Stimulated activated CD8-positive, alpha-beta memory T cell treated with anti-CD3 and anti-CD28 coated beads, Interleukin-2, amount 100 ng/mL, for 48 hours (primary cell): ENCODE results near the gene DAB2.

Experiments
- DNase-seq, 2 donors: peaks; one replicate each; pipeline ENCODE4 v3.0.0-alpha.2; 2020; ENCODE audit warnings: low read depth in 2 of 2

DAB2 gene

GRCh38 chr5:39447968-39448367 is 23.2 kb upstream of the DAB2 start:
- DNase-seq: no peak

GRCh38 chr5:39447059-39447458 is 22.3 kb upstream of the DAB2 start:
- DNase-seq: no peak

DNA sequence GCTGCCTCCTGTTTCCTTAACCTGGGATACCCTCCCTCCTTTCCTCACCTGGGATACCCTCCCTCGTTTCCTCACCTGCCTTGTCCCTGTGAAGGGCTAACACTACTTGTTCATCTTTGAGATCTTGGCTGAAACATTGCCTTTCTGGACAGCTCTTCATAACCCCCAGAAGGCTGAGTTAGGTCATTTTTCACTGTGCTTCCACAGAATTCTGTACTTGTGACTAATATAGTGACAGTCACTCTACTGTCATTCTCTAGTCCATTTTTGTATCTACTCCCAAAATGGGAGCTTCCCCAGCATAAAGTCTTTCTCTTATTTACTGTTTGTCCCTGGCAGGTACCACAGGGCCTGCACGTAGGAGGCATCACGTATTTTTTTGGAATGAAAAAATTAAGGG is 21.5 kb upstream of the DAB2 start:
- no peak for DNase-seq

- no peak for DNase-seq
Measured at GRCh38 chr5:39443911-39444310, 19.1 kb upstream of the DAB2 start.

GRCh38 chr5:39442991-39443390 is 18.2 kb upstream of the DAB2 start:
- DNase-seq: no peak

DNA sequence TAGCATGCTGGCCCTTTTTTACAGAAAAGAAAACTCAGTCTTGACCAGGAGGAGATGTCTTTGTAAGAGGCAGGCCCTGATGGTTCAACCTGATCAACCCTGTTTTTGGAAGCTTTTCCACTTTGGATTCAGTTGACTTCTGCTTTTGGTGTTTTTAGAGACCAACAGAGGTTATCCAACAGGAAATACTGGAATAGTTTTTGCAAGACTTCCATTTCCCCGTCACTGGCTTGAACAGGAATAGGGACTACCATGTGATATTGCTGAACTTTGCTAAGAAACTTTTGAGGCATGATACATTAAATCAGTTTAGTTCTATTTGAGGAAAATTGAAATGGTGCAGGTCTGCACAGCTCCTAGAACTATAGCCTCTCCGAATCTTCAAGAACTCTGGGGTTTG is 17.1 kb upstream of the DAB2 start:
- no peak for DNase-seq

GRCh38 chr5:39440958-39441624 is 16.3 kb upstream of the DAB2 start:
- DNase-seq: no peak

DNA sequence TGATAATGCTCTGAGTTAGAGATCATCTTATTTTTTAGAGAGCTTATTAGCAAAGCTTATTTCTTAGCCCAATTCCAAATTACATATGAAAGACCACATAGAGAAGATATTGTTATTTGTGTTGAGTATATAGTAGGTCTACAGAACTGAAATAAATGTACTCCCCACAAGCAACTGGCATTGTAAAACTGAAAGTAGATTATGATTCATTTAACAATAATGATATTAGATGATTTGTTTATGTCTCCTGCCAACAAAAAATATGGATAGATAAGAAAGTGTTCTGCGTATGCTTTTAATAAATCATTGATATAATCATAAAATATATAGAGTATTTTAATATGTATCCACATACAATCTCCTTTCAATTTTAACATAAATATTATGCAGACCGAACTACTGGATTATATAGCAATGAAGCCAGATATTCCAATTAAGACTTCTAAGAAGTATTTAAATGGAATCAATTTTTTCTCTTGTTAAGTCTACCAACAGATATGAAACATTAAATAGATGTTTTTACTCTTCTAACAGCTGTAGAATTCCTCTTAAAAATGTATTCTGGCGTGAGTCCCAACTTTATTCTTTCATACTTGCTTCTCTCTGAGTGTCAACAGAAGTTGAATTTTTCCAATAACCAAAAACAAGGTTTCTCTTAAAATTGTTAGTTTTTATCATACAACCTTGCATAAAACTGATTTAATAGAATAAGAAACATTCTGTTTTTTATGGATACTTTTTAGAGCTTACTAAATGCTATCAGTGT is 15.6 kb upstream of the DAB2 start:
- DNase-seq: no peak

DNA sequence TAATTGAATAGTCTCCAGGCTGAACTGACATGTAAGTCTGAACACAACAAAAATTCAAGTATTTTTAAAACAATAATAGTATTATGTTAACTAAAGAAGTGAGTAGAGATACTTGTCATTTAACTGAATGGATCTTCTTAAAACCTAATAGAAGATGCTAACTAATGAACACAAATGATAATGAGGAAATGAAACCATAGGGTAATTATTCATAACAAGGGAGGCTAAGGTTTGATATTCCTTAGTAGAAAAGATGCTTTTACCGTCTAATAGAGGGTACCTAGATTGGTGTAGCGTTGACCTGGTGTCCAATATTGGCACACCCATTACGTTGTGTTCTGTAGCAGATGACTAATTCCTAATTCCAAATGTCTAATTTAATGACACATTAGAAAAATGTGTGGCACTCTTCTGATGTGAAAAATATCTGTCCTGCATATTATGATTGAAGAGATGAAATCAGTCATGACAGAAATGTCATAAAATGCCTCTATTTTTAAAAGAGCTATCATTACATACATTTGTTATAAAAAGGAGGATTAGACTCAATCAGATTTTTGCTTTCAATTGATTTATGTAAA is 14.9 kb upstream of the DAB2 start:
- DNase-seq: no peak

DNA sequence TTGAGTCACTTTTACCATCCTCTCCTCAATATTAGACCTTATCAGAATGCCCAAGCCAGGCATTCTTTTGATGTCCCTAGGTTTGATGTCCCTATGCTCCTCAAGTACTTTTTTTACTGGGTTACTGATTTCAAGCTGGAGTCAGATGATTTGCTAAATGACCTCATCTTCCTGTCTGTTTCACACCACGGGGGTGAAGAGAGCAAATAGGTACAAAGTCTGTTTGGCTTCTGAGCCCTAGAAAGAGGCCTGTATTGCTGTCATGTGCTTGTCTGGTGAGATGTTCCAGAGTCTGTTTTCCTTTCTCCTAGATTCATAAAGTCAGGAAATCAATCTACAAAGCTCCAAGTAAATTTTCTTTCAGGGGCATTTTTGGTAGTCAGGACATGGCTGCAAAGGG is 12.7 kb upstream of the DAB2 start:
- DNase-seq: no peak

DNA sequence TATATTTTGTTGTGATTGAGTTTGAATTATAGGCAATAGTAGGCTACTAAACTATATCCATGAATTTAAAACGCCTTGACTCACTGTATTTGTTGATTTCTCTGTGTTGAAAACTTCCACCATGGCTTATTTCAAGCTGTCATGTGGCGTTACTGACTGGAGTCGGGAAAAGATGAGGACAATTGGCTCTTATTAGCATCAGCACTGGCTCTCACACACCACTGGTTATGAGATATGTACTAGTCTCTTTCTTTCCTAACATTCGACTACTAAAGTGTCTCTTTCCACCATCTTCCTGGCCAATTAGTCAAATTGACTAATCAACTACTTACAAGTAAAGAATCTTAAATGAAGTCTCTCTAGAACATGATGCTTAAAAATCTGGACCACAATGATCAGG is 9.1 kb upstream of the DAB2 start:
- DNase-seq: no peak

DNA sequence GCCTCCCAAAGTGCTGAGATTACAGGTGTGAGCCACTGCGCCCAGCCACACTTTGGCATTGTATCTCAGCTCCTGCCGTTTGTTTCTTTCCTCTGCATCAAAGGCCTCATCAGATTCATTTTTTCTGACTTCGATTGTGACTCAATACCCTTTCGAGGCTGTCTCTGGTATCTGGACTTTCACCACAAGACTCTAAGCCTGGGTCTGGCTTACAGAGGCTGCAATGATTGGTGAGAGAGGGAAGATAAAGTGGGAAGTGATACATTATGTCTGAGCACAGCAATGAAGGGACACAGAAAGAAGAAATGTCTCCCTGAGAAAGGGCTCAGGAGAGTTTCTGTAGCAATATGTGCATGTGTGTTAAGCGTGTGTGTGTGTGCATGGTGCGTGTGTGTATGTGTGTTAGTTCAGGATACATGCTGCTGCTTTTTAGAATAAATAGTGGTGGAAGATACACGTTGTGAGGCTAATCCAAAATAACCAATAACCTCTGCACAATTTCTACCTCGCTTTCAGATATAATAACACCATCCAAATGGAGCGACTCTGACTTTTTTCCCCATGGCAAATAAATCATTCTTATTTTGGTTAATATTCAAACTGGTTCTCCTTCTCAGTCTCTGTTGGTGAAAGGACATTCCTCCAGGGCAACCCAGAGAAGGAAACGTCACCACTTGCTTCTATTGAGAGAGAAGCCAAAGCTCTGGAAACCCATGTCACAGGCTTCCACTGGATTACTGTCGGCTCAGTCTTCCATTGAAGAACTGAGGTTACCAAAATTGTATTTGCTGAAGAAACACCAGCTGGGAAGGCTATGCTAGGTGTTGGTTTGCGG is 8.1 kb upstream of the DAB2 start:
- DNase-seq: no peak

GRCh38 chr5:39430461-39430860 is 5.7 kb upstream of the DAB2 start:
- no peak for DNase-seq

- no peak for DNase-seq
Measured at GRCh38 chr5:39428640-39429039, 3.9 kb upstream of the DAB2 start.

- DNase-seq: no peak
Measured at GRCh38 chr5:39427633-39428032, 2.9 kb upstream of the DAB2 start.

DNA sequence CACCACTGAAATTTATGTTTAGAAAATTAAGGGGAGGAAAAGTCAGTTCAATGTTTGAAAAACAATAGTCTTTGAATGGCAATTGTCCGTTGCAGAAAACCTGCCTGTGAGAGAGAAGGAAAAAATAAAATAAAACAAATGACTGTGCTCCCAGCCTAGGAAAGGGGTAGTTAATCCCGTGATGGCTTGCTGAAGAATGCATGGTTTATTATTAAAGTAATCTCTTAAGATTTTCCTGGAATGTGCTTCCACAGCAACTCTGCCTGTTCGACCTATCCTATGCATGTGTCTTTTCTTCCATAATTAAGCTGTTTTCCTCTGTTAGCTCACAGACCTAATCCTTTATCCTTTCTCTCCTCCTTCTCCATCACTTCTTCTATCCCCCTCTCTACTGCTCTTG is 2.4 kb upstream of the DAB2 start:
- no peak for DNase-seq

- no peak for DNase-seq
Measured at GRCh38 chr5:39426746-39427105, 1.9 kb upstream of the DAB2 start.

DNA sequence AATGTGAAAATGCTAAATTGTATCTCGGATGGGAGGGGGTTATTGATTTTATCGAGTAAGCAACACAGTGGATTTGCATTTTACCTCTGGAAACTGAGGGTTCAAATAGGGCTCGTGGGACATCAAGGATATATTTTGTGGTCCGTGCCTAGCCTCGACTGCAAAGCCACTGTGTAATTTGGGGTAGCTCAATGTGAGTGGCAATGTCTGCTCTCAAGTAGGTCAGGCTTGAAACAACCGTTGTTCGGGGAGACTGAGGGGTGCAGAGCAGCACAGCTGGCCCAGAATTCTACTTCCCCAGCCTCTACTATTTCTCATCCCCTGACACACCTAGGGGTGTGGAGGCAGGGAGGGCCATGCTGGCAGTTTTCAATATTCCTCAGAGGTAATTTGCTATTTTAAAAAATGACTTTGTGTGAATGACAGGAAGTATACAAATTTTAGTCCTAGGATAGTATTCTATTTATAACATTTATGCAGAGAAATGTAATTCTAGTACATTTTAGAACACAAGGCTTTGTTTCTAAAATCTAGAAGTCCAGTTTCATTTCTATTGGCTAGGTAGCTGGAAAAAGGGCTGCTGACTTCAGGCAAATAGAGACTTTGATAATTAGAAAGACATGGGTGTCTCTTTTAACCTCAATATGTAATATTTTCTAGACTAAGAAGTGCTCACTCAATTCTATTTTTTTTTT is 1.4 kb upstream of the DAB2 start:
- no peak for DNase-seq

GRCh38 chr5:39423331-39423751 is 1.4 kb downstream of the DAB2 start:
- DNase-seq: no peak

GRCh38 chr5:39422728-39423285 is 2.0 kb downstream of the DAB2 start:
- DNase-seq: no peak

DNA sequence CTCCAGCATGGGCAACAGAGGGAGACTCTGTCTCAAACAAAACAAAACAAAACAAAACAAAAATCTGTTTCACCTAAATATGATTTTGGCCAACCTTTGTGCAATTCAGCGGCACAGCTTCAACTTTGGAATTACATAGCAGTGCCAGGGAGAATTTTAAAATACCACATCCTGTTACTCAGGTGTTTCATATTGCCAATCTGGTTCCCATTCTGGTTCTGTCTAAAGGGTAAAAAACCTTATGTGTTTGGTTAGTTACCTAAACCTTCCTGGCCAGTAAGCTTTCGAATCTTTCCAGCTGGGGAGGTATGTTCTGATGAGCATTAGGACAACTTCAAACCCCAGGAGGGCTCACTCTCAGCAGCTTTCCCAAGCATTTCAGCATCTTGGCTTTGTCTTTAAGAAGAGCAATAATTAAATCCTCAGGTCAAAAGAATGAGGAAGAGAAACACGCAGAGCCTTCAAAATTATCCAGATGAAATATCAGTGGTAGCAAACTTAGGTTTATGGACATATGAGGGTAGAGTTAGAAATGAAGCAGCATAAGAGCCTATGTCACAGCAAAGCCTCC is 2.7 kb downstream of the DAB2 start:
- no peak for DNase-seq
